Measurements from ENCODE around the gene MMP13. TPM values are rescaled to one million over a fixed set of nuclear protein-coding genes. Genes with fewer than 3 reads are reported as not detected.
A peak's percentile ranks its signal among the peaks of the same experiment; 100 is the strongest.

The MMP13 gene
- total RNA-seq, 2 experiments from 2014 or later: not detected

GRCh38 chr11:102971766-102972165 lies 16.2 kb upstream of the MMP13 start:
- no peaks in the 10 kb centered on the region for H3K9me3 Mint-ChIP-seq
- ChIA-PET POLR2A (no interaction called here), CTCF (no interaction called here)
- H3K36me3 Mint-ChIP-seq: no peaks in the 10 kb centered on the region
- no peak overlapping the region for H3K4me3 Mint-ChIP-seq
- H3K27me3 Mint-ChIP-seq: peaks cover 9% of the 10 kb centered on the region
- H3K27ac Mint-ChIP-seq: no peak overlapping the region
- H3K4me1 Mint-ChIP-seq (ENCODE audit: low read depth): no peaks in the 10 kb centered on the region
- intact Hi-C loops (cut with micrococcal nuclease): no loop called here
- DNase-seq: no peak

GRCh38 chr11:102967497-102967896 lies 12.0 kb upstream of the MMP13 start:
- ChIA-PET CTCF (no interaction called here), POLR2A (no interaction called here)
- no peak overlapping the region for H3K4me3 Mint-ChIP-seq
- no peaks in the 10 kb centered on the region for H3K4me1 Mint-ChIP-seq (ENCODE audit: low read depth)
- no peak for DNase-seq
- no peaks in the 10 kb centered on the region for H3K9me3 Mint-ChIP-seq
- no peak overlapping the region for H3K27ac Mint-ChIP-seq
- intact Hi-C loops (cut with micrococcal nuclease): no loop called here
- no peaks in the 10 kb centered on the region for H3K36me3 Mint-ChIP-seq
- peaks cover 8% of the 10 kb centered on the region for H3K27me3 Mint-ChIP-seq

- Mint-ChIP-seq H3K4me1 (ENCODE audit: low read depth) (no peaks in the 10 kb centered on the region), H3K27ac (no peak overlapping the region), H3K27me3 (peaks cover 4% of the 10 kb centered on the region), H3K9me3 (no peaks in the 10 kb centered on the region), H3K36me3 (no peaks in the 10 kb centered on the region), H3K4me3 (no peak overlapping the region)
- no peak for DNase-seq
- intact Hi-C loops (cut with micrococcal nuclease): no loop called here
- POLR2A ChIA-PET: no interaction called here
- CTCF ChIA-PET: interaction anchor here (1.7 kb wide), 1 partner anchor 25 kb away, joined by 9 read pairs; no protein-coding TSS in a partner anchor
Measured at GRCh38 chr11:102966011-102966410, 10.5 kb upstream of the MMP13 start.

- intact Hi-C loops (cut with micrococcal nuclease): no loop called here
- H3K4me1 Mint-ChIP-seq (ENCODE audit: low read depth): no peaks in the 10 kb centered on the region
- H3K36me3 Mint-ChIP-seq: no peaks in the 10 kb centered on the region
- no peak overlapping the region for H3K27ac Mint-ChIP-seq
- POLR2A ChIA-PET: no interaction called here
- no peak overlapping the region for H3K4me3 Mint-ChIP-seq
- peaks cover 1% of the 10 kb centered on the region for H3K27me3 Mint-ChIP-seq
- no peak for DNase-seq
- no peaks in the 10 kb centered on the region for H3K9me3 Mint-ChIP-seq
- CTCF ChIA-PET: interaction anchor here (1.7 kb wide), 1 partner anchor 24 kb away, joined by 9 read pairs; no protein-coding TSS in a partner anchor
Measured at GRCh38 chr11:102964867-102965266, 9.3 kb upstream of the MMP13 start.

GRCh38 chr11:102957953-102958352 lies 2.4 kb upstream of the MMP13 start:
- ChIA-PET POLR2A (no interaction called here), CTCF (no interaction called here)
- Mint-ChIP-seq H3K27ac (no peak overlapping the region), H3K9me3 (no peaks in the 10 kb centered on the region), H3K27me3 (peaks cover 5% of the 10 kb centered on the region), H3K4me1 (ENCODE audit: low read depth) (no peaks in the 10 kb centered on the region), H3K4me3 (no peak overlapping the region), H3K36me3 (no peaks in the 10 kb centered on the region)
- no peak for DNase-seq
- intact Hi-C loops (cut with micrococcal nuclease): no loop called here

GRCh38 chr11:102950622-102951081 lies 4.9 kb downstream of the MMP13 start:
- Mint-ChIP-seq H3K27ac (no peak overlapping the region), H3K4me3 (no peak overlapping the region), H3K4me1 (ENCODE audit: low read depth) (no peaks in the 10 kb centered on the region), H3K9me3 (no peaks in the 10 kb centered on the region), H3K36me3 (no peaks in the 10 kb centered on the region), H3K27me3 (peaks cover 3% of the 10 kb centered on the region)
- intact Hi-C loops (cut with micrococcal nuclease): no loop called here
- ChIA-PET CTCF (interaction anchor here (1.6 kb wide), 1 partner anchor 10 kb away, joined by 6 read pairs; no protein-coding TSS in a partner anchor), POLR2A (no interaction called here)
- no peak for DNase-seq

- Mint-ChIP-seq H3K27ac (no peak overlapping the region), H3K9me3 (no peaks in the 10 kb centered on the region), H3K27me3 (peaks cover 1% of the 10 kb centered on the region), H3K4me1 (ENCODE audit: low read depth) (no peaks in the 10 kb centered on the region), H3K4me3 (no peak overlapping the region), H3K36me3 (no peaks in the 10 kb centered on the region)
- POLR2A ChIA-PET: no interaction called here
- DNase-seq: no peak
- intact Hi-C loops (cut with micrococcal nuclease): no loop called here
- CTCF ChIA-PET: no interaction called here
Measured at GRCh38 chr11:102946237-102946636, 9.3 kb downstream of the MMP13 start.

GRCh38 chr11:102940714-102941588 lies 14.6 kb downstream of the MMP13 start:
- Mint-ChIP-seq H3K27me3 (peaks cover 3% of the 10 kb centered on the region), H3K4me3 (no peak overlapping the region), H3K4me1 (ENCODE audit: low read depth) (peaks cover 2% of the 10 kb centered on the region), H3K27ac (no peak overlapping the region), H3K36me3 (no peaks in the 10 kb centered on the region), H3K9me3 (no peaks in the 10 kb centered on the region)
- ChIA-PET CTCF (interaction anchor here (0.7 to 2.2 kb wide), 17 partner anchors 9 to 1421 kb away, joined by 3 to 14 read pairs (median 4); no protein-coding TSS in a partner anchor), POLR2A (no interaction called here)
- intact Hi-C loops (cut with micrococcal nuclease): loop anchor here (1.0 to 2.0 kb wide), 5 partner anchors 95 to 208 kb away; no protein-coding TSS in a partner anchor
- DNase-seq: peak; percentile 38

- ChIA-PET CTCF (no interaction called here), POLR2A (no interaction called here)
- Mint-ChIP-seq H3K4me1 (ENCODE audit: low read depth) (peaks cover 2% of the 10 kb centered on the region), H3K36me3 (no peaks in the 10 kb centered on the region), H3K27me3 (peaks cover 11% of the 10 kb centered on the region), H3K9me3 (no peaks in the 10 kb centered on the region), H3K4me3 (no peak overlapping the region), H3K27ac (no peak overlapping the region)
- intact Hi-C loops (cut with micrococcal nuclease): no loop called here
- no peak for DNase-seq
Measured at GRCh38 chr11:102936864-102937509, 18.5 kb downstream of the MMP13 start.

- H3K4me1 Mint-ChIP-seq (ENCODE audit: low read depth): no peaks in the 10 kb centered on the region
- no peak overlapping the region for H3K4me3 Mint-ChIP-seq
- peaks cover 16% of the 10 kb centered on the region for H3K27me3 Mint-ChIP-seq
- no peaks in the 10 kb centered on the region for H3K9me3 Mint-ChIP-seq
- ChIA-PET POLR2A (no interaction called here), CTCF (interaction anchor here (1.5 kb wide), 1 partner anchor 201 kb away, joined by 5 read pairs; no protein-coding TSS in a partner anchor)
- no peak overlapping the region for H3K27ac Mint-ChIP-seq
- intact Hi-C loops (cut with micrococcal nuclease): no loop called here
- no peak for DNase-seq
- no peaks in the 10 kb centered on the region for H3K36me3 Mint-ChIP-seq
Measured at GRCh38 chr11:102935514-102935913, 20.0 kb downstream of the MMP13 start.

- Mint-ChIP-seq H3K27me3 (peaks cover 16% of the 10 kb centered on the region), H3K4me3 (no peak overlapping the region), H3K27ac (no peak overlapping the region), H3K4me1 (ENCODE audit: low read depth) (no peaks in the 10 kb centered on the region), H3K9me3 (no peaks in the 10 kb centered on the region), H3K36me3 (no peaks in the 10 kb centered on the region)
- ChIA-PET CTCF (interaction anchor here (1.5 kb wide), 1 partner anchor 200 kb away, joined by 5 read pairs; no protein-coding TSS in a partner anchor), POLR2A (no interaction called here)
- no peak for DNase-seq
- intact Hi-C loops (cut with micrococcal nuclease): no loop called here
Measured at GRCh38 chr11:102934735-102935134, 20.8 kb downstream of the MMP13 start.

GRCh38 chr11:102933627-102934026 lies 21.9 kb downstream of the MMP13 start:
- DNase-seq: no peak
- Mint-ChIP-seq H3K9me3 (no peaks in the 10 kb centered on the region), H3K36me3 (no peaks in the 10 kb centered on the region), H3K27me3 (peaks cover 16% of the 10 kb centered on the region), H3K27ac (no peak overlapping the region), H3K4me1 (ENCODE audit: low read depth) (no peaks in the 10 kb centered on the region), H3K4me3 (no peak overlapping the region)
- ChIA-PET POLR2A (no interaction called here), CTCF (no interaction called here)
- intact Hi-C loops (cut with micrococcal nuclease): no loop called here

Measured in activated CD4-positive, alpha-beta memory T cell treated with anti-CD3 and anti-CD28 coated beads for 36 hours (primary cell).